HCT116 (cell line): ENCODE measurements around the gene CDK18.

Experiments
- CEBPB ChIP-seq: IDR thresholded peaks from 2 replicates; pipeline ENCODE4 v1.6.1; 2012; ENCODE audit warnings: low read depth
- CTCF ChIP-seq, 3 experiments: fragments of 200-600 bp in 1 of 3; sonication (generic) in 1 of 3; IDR thresholded peaks in 2 of 3; conservative IDR thresholded peaks in 1 of 3; 2 replicates each; pipeline ENCODE4 v1.5.1; 2012 to 2017; ENCODE audit warnings: low read depth in 2 of 3, low read length in 2 of 3, antibody characterized with exemption in 1 of 3, borderline replicate concordance in 1 of 3, control low read depth in 1 of 3, mild to moderate bottlenecking in 1 of 3, mixed read lengths in 1 of 3, mixed run types in 1 of 3, moderate library complexity in 1 of 3; ENCODE audit not compliant: insufficient read depth in 1 of 3
- ELF1 ChIP-seq: IDR thresholded peaks from 2 replicates; pipeline ENCODE4 v1.6.1; 2012; ENCODE audit warnings: low read depth, borderline replicate concordance
- EZH2 ChIP-seq: fragments of 200-600 bp; sonication (generic); IDR thresholded peaks from 2 replicates; pipeline ENCODE4 v1.6.1; 2017; ENCODE audit warnings: antibody characterized with exemption, mixed run types
- POLR2A ChIP-seq: IDR thresholded peaks from 2 replicates; pipeline ENCODE4 v1.7.0; 2011; ENCODE audit warnings: borderline replicate concordance; ENCODE audit not compliant: insufficient read depth, insufficient read length; ENCODE audit errors: extremely low read depth
- RAD21 ChIP-seq: IDR thresholded peaks from 2 replicates; pipeline ENCODE4 v1.6.1; 2012; ENCODE audit warnings: low read depth, mild to moderate bottlenecking
- REST ChIP-seq: IDR thresholded peaks from 2 replicates; pipeline ENCODE4 v1.6.1; 2012; ENCODE audit warnings: low read depth

- TF ChIP-seq POLR2A (no peak), CTCF (IDR thresholded peaks at IDR 0.05 in 2 of 3, conservative IDR thresholded peaks at IDR 0.05 in 1 of 3; ENCODE audit: borderline replicate concordance in 1 of 3, insufficient read depth in 1 of 3, low read depth in 2 of 3, low read length in 2 of 3) (no peak), REST (no peak), RAD21 (no peak), CEBPB (no peak), ELF1 (no peak), EZH2 (no peak)
Observed at GRCh38 chr1:205473966-205474365, 30.5 kb upstream of the CDK18 start.
